Right renal cortex interstitium (tissue), 3 donors: ENCODE data around the gene COL4A2. TPM values are rescaled to one million over a fixed set of nuclear protein-coding genes. Genes with fewer than 3 reads are reported as not detected.
"Not testable (repeated sequence)": the region's sequence is repeated elsewhere in the genome, so short reads cannot be mapped to it uniquely, and the experiment has no call there.

ENCODE experiments used
- DNase-seq, 3 donors: peaks; one replicate each; pipeline ENCODE4 v3.0.0-alpha.2; 2013; ENCODE audit warnings: low read depth in 3 of 3, low spot score in 2 of 3
- polyA plus RNA-seq, 3 donors: library from polyadenylated mRNA; unstranded; fragments of 120-200 nt; gene quantifications; one replicate each; pipeline ENCODE4 v1.2.1, GENCODE V29; 2013; ENCODE audit not compliant: insufficient read length in 3 of 3

COL4A2 gene
- polyA plus RNA-seq, 3 donors = 384 to 416 (median 398) TPM

- no peak for DNase-seq
Measured at GRCh38 chr13:110374431-110375370, 67.6 kb downstream of the COL4A2 start.

GRCh38 chr13:110376120-110376519 is 69.0 kb downstream of the COL4A2 start:
- DNase-seq = no peak

- DNase-seq = no peak
Measured at GRCh38 chr13:110377178-110377825, 70.2 kb downstream of the COL4A2 start.

- no peak for DNase-seq
Measured at GRCh38 chr13:110377826-110378201, 70.7 kb downstream of the COL4A2 start.

GRCh38 chr13:110379358-110379757 is 72.3 kb downstream of the COL4A2 start:
- DNase-seq = no peak

- DNase-seq = no peak
Measured at GRCh38 chr13:110379905-110380341, 72.8 kb downstream of the COL4A2 start.

GRCh38 chr13:110380359-110381028 is 73.4 kb downstream of the COL4A2 start:
- no peak for DNase-seq

GRCh38 chr13:110381029-110381360 is 73.9 kb downstream of the COL4A2 start:
- no peak for DNase-seq

GRCh38 chr13:110382229-110382628 is 75.1 kb downstream of the COL4A2 start:
- DNase-seq = no peak

GRCh38 chr13:110382830-110383229 is 75.7 kb downstream of the COL4A2 start:
- DNase-seq = no peak

GRCh38 chr13:110387451-110388107 is 80.5 kb downstream of the COL4A2 start:
- no peak for DNase-seq

- peak in 1 of 3 donors; percentile 63 for DNase-seq
Measured at GRCh38 chr13:110388108-110388943, 81.2 kb downstream of the COL4A2 start.

GRCh38 chr13:110390567-110390966 is 83.5 kb downstream of the COL4A2 start:
- DNase-seq = peak in 1 of 3 donors; percentile 45

- no peak for DNase-seq
Measured at GRCh38 chr13:110391273-110391672, 84.2 kb downstream of the COL4A2 start.

- no peak for DNase-seq
Measured at GRCh38 chr13:110392510-110393240, 85.6 kb downstream of the COL4A2 start.

- DNase-seq = no peak
Measured at GRCh38 chr13:110393761-110394160, 86.7 kb downstream of the COL4A2 start.

GRCh38 chr13:110394371-110394841 is 87.3 kb downstream of the COL4A2 start:
- no peak for DNase-seq

GRCh38 chr13:110395616-110396015 is 88.5 kb downstream of the COL4A2 start:
- DNase-seq = not testable (repeated sequence)

- DNase-seq = no peak
Measured at GRCh38 chr13:110396476-110396875, 89.4 kb downstream of the COL4A2 start.
